Measurements from ENCODE around the gene MBD3L2B.

The MBD3L2B gene

GRCh38 chr19:7000816-7001215, 20.4 kb downstream of the MBD3L2B start:
- no peak overlapping the region for H3K27ac ChIP-seq (ENCODE audit: extremely low read depth, low read depth, low read length)
- H3K4me1 ChIP-seq (ENCODE audit: control insufficient read depth, insufficient read depth, low read length), result no peaks in the 10 kb centered on the region
- ChIA-PET CTCF (interaction anchor here (0.6 to 1.2 kb wide), 2 partner anchors 12 to 1543 kb away, joined by 3 to 5 read pairs; no protein-coding TSS in a partner anchor), POLR2A (interaction anchor here (0.5 kb wide), 1 partner anchor 138 kb away, joined by 5 read pairs; no protein-coding TSS in a partner anchor)
- TF ChIP-seq, protein P1, sequence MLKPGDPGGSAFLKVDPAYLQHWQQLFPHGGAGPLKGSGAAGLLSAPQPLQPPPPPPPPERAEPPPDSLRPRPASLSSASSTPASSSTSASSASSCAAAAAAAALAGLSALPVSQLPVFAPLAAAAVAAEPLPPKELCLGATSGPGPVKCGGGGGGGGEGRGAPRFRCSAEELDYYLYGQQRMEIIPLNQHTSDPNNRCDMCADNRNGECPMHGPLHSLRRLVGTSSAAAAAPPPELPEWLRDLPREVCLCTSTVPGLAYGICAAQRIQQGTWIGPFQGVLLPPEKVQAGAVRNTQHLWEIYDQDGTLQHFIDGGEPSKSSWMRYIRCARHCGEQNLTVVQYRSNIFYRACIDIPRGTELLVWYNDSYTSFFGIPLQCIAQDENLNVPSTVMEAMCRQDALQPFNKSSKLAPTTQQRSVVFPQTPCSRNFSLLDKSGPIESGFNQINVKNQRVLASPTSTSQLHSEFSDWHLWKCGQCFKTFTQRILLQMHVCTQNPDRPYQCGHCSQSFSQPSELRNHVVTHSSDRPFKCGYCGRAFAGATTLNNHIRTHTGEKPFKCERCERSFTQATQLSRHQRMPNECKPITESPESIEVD (tag by site-specific recombination; IDR thresholded peaks at IDR 0.05), result no peak
- TF ChIP-seq BCL11B (tag by site-specific recombination; IDR thresholded peaks at IDR 0.05; ENCODE audit: low read depth) (no peak), EGR2 (tag by site-specific recombination; IDR thresholded peaks at IDR 0.05; ENCODE audit: low read depth) (no peak), ZNF223 (tag by site-specific recombination; IDR thresholded peaks at IDR 0.05) (no peak), ZBTB11 (tag by site-specific recombination; conservative IDR thresholded peaks at IDR 0.05; ENCODE audit: low read depth) (no peak), ZNF639 (tag by site-specific recombination; IDR thresholded peaks at IDR 0.05) (no peak), ZNF37A (tag by site-specific recombination; IDR thresholded peaks at IDR 0.05) (no peak), ZNF747 (tag by site-specific recombination; IDR thresholded peaks at IDR 0.05) (no peak), GLI4 (tag by site-specific recombination; IDR thresholded peaks at IDR 0.05) (no peak), ZNF416 (tag by site-specific recombination; IDR thresholded peaks at IDR 0.05) (no peak), ZNF76 (tag by site-specific recombination; IDR thresholded peaks at IDR 0.05; ENCODE audit: borderline replicate concordance, low read depth) (no peak), ZNF488 (tag by site-specific recombination; IDR thresholded peaks at IDR 0.05) (no peak), ZNF555 (tag by site-specific recombination; conservative IDR thresholded peaks at IDR 0.05) (no peak), ZNF292 (tag by site-specific recombination; IDR thresholded peaks at IDR 0.05; ENCODE audit: borderline replicate concordance, low read depth) (no peak), ZNF157 (tag by site-specific recombination; IDR thresholded peaks at IDR 0.05) (no peak), KLF9 (tag by site-specific recombination; IDR thresholded peaks at IDR 0.05; ENCODE audit: low read depth) (no peak), ZBTB20 (tag by site-specific recombination; IDR thresholded peaks at IDR 0.05) (no peak), PRDM1 (tag by site-specific recombination; IDR thresholded peaks at IDR 0.05) (no peak)
- TF ChIP-seq, protein P2, sequence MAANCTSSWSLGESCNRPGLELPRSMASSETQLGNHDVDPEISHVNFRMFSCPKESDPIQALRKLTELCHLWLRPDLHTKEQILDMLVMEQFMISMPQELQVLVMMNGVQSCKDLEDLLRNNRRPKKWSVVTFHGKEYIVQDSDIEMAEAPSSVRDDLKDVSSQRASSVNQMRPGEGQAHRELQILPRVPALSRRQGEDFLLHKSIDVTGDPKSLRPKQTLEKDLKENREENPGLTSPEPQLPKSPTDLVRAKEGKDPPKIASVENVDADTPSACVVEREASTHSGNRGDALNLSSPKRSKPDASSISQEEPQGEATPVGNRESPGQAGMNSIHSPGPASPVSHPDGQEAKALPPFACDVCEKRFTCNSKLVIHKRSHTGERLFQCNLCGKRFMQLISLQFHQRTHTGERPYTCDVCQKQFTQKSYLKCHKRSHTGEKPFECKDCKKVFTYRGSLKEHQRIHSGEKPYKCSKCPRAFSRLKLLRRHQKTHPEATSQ (tag by site-specific recombination; IDR thresholded peaks at IDR 0.05), result no peak
- no peaks in the 10 kb centered on the region for H3K36me3 ChIP-seq (ENCODE audit: control insufficient read depth in 2 of 2, insufficient read depth in 1 of 2, low read length in 2 of 2)
- no peak overlapping the region for H3K4me3 ChIP-seq (ENCODE audit: low read depth, low read length)
- no peaks in the 10 kb centered on the region for H3K9me3 ChIP-seq (ENCODE audit: control insufficient read depth, insufficient read depth, low read depth, low read length)

Data from HEK293 (cell line).